Measurements from ENCODE around the gene ANGPTL2.

Gene ANGPTL2

DNA sequence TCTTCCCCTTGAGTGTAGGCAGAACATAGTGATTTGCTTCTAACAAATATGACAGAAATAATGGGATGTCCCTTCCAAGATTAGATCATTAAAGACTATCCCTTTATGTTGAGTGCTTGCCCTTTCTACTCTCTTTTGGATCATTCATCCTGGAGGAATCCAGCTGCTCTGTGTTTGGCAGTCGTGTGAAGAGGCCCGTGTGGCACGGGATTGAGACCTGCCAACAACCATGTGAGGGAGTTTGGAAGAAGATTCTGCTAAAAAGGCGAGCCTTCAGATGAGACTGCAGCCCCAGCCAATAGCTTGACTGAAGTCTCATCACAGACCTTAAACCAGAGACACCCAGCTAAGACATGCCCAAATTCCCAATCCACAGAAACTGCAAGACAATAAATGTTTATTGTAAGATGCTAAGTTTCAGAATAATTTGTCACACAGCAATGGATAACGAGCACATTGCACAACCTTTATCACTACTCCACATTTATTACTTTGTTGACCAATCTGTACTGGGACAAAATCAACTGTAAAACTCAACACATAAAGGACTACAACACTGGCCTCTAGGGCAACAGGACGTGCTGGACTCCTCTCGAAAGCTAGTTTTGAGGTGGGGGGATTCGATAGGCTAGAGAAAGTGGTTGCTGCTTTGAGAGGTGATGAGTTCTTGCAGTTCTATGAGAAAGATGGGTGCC lies 42.8 kb downstream of the ANGPTL2 start:
- peaks cover 3% of the 10 kb centered on the region for H3K4me1 Mint-ChIP-seq (ENCODE audit: low read depth)
- H3K27me3 Mint-ChIP-seq (ENCODE audit: low read depth), result peaks cover 34% of the 10 kb centered on the region
- H3K9me3 Mint-ChIP-seq, result no peaks in the 10 kb centered on the region
- no peak for DNase-seq (ENCODE audit: low spot score)
- no peaks in the 10 kb centered on the region for H3K36me3 Mint-ChIP-seq (ENCODE audit: low read depth)
- H3K4me3 Mint-ChIP-seq, result no peak overlapping the region
- H3K27ac Mint-ChIP-seq, result no peak overlapping the region

DNA sequence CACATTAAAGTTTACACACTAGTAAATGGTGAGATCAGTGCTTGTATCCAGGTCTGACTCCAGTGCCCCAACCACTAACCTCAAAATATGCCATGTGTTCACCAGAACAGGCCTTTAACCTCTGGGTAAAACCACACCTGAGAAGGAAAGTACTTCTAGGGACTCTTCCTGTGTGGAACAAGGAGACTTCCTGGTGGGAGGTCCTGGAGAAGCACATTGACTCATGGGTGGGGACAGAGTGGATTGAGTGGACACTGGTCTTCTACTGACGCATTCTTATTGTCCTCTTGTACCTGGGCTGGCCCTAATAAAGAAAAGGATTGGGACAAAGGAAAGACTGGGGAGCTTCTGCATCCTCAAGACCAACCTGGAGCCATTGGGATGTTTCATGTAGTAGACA lies 43.4 kb downstream of the ANGPTL2 start:
- no peak for DNase-seq (ENCODE audit: low spot score)
- Mint-ChIP-seq H3K4me1 (ENCODE audit: low read depth) (peaks cover 3% of the 10 kb centered on the region), H3K36me3 (ENCODE audit: low read depth) (no peaks in the 10 kb centered on the region), H3K9me3 (no peaks in the 10 kb centered on the region), H3K27ac (no peak overlapping the region), H3K27me3 (ENCODE audit: low read depth) (peaks cover 39% of the 10 kb centered on the region), H3K4me3 (no peak overlapping the region)

DNA sequence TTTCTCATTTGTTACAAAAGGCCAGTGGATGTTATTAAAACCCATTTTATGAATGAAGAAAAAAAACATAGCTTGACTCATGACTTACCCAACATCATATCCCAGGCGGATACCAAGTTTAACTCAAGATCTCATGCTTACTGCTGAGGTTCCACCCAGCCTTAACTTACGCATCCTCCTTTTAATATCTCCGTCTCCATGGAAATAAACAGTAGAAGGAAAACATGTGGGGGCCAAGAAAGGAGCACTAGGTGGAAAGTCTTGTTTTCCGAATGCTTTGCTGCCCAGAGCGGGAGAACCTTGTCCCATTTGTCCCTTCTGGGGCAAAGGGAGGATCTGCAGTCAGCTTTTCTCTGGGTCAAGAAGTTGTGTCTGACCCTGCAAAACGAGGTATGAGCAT lies 44.1 kb downstream of the ANGPTL2 start:
- Mint-ChIP-seq H3K27ac (no peak overlapping the region), H3K36me3 (ENCODE audit: low read depth) (no peaks in the 10 kb centered on the region), H3K4me1 (ENCODE audit: low read depth) (peaks cover 3% of the 10 kb centered on the region), H3K9me3 (no peaks in the 10 kb centered on the region), H3K27me3 (ENCODE audit: low read depth) (peaks cover 41% of the 10 kb centered on the region), H3K4me3 (no peak overlapping the region)
- no peak for DNase-seq (ENCODE audit: low spot score)

DNA sequence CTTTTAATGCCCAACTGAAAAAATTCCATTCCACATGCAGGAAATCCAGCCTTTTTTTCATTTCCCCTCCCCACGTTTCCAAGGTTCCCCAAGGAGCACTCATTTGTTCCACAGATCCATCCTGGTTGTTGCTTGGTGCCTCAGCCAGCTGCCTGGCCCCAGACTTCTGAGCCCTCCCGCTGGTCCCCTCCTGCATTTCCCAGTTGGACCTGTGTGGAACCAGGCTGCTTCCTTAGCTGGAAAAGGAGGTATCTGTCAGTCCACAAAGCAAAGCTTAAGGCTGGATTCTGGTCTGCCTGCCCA lies 44.8 kb downstream of the ANGPTL2 start:
- no peaks in the 10 kb centered on the region for H3K9me3 Mint-ChIP-seq
- no peak for DNase-seq (ENCODE audit: low spot score)
- H3K4me3 Mint-ChIP-seq, result no peak overlapping the region
- H3K36me3 Mint-ChIP-seq (ENCODE audit: low read depth), result no peaks in the 10 kb centered on the region
- H3K27me3 Mint-ChIP-seq (ENCODE audit: low read depth), result peaks cover 45% of the 10 kb centered on the region
- H3K27ac Mint-ChIP-seq, result no peak overlapping the region
- H3K4me1 Mint-ChIP-seq (ENCODE audit: low read depth), result peaks cover 3% of the 10 kb centered on the region

DNA sequence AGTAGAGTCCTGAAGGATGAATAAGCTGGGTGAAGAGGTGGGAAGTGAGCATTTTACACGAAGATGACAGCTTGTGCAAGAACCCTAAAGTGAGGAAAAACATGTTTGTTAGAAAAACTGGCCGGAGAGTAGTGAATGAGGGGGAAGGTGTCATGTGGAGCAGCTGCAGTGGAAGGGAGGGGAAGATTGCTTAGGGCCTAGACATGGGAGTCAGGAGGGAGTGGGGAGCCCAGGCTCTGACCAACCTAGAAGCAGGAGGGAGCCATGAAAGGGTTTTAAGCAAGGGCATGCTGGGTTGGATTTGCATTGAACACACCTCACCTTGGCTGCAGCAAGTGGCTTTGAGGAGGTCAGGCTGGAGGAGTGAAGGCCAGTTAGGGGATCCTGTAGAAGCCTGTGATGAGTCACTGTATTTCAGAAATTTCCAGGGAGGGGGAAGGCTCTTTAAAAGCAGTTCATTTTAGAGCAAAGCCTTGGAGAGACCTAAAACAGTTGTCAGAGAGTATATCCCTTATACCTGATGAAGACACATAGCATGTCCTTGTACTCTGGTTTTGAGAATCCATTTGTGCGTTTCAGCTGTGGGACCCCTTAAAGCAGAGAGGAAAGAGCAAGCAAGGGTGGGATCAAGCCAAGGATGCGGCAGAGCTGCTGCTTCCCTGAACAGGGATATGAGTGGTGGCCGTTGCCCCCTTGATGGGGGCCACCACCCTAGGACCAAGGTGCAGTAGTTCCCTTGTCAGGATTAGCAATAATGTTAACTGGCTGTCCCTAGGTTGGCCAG lies 45.4 kb downstream of the ANGPTL2 start:
- Mint-ChIP-seq H3K27me3 (ENCODE audit: low read depth) (peaks cover 49% of the 10 kb centered on the region), H3K36me3 (ENCODE audit: low read depth) (no peaks in the 10 kb centered on the region), H3K27ac (no peak overlapping the region), H3K4me1 (ENCODE audit: low read depth) (peaks cover 3% of the 10 kb centered on the region), H3K9me3 (peaks cover 4% of the 10 kb centered on the region), H3K4me3 (no peak overlapping the region)
- no peak for DNase-seq (ENCODE audit: low spot score)

DNA sequence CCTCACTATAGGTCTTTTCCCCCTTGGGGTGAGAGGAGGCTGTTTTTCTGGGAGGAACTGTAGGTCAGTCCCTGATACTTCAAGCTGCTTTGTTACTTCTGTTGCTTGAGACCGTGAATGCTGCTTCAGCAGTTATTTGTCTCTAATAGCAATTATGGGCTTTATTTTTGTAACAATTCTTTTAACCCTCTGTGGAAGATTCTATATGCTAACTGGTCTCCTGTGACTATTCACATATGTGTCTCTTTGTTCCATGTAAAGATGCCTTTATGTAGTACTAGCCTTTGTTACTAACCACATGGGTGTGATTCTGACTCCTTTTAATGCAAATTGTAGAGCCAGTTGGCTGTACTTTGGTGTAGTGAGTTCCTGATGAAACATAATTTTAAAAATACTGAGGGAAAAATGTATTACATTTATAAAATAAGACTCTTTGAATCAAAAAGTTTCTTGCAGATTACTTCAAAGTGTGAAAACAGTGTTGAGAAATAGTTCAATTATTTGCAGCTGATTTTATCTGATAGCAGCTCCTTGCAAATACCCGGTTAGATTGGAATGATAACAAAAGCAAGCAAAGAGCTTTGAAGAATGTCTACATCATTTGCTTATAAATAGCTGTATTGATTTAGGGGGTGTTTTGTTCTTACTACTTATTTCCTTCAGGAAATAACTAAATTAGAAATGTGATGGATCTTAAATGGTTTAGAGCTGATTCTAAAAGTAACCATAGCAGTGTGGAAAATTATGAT lies 46.6 kb downstream of the ANGPTL2 start:
- Mint-ChIP-seq H3K27me3 (ENCODE audit: low read depth) (peaks cover 50% of the 10 kb centered on the region), H3K27ac (no peak overlapping the region), H3K36me3 (ENCODE audit: low read depth) (no peaks in the 10 kb centered on the region), H3K4me3 (no peak overlapping the region), H3K9me3 (peaks cover 16% of the 10 kb centered on the region), H3K4me1 (ENCODE audit: low read depth) (peaks cover 3% of the 10 kb centered on the region)
- DNase-seq (ENCODE audit: low spot score), result no peak

DNA sequence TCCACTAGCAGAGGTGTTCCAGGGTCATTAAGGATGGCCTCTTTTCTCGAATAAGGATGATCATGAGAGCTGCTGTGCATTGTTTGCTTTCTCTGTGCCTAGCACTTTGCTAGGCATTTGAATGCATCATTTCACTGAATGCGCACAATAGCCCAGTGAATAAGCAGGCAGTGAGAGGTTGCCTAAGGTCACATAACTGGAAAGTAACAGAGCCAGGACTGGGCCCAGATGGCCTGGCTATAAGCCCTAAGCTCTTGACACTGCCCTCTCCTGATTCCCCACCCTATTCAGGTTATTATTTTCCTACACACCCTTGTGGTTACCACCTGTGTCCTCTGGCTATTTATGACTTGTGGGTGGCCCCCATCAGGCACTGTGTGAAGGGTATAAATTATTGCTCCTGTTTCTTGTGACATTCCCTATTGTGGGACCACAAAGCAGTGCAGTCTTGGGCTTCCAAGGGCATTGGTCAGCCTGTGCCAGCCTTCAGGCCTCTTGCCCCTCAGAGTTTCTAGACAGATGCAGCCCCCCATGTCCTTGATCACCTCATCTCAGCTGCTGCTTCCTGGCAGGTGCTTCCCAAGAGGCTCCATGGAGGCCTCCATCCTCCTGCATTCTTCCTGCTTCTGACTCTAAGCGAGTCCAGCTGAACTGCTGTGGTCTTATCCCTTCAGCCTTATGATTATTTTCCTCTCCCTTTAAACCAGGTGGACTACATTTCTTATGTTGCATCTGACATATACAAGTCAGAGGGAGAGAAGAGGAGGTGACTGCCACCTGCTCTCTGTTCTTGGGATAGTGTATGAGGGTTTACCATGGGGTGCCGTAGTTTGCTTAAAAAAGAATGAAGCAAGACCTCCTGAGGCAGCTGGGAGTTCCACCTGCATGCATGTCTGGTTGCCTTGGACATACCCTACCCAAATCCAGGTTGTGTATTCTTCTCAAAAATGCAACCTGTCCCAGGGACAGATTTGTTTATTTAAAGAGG lies 47.6 kb downstream of the ANGPTL2 start:
- peaks cover 51% of the 10 kb centered on the region for H3K27me3 Mint-ChIP-seq (ENCODE audit: low read depth)
- H3K9me3 Mint-ChIP-seq, result peaks cover 16% of the 10 kb centered on the region
- H3K27ac Mint-ChIP-seq, result no peak overlapping the region
- peaks cover 3% of the 10 kb centered on the region for H3K4me1 Mint-ChIP-seq (ENCODE audit: low read depth)
- no peaks in the 10 kb centered on the region for H3K36me3 Mint-ChIP-seq (ENCODE audit: low read depth)
- H3K4me3 Mint-ChIP-seq, result no peak overlapping the region
- DNase-seq (ENCODE audit: low spot score), result no peak

DNA sequence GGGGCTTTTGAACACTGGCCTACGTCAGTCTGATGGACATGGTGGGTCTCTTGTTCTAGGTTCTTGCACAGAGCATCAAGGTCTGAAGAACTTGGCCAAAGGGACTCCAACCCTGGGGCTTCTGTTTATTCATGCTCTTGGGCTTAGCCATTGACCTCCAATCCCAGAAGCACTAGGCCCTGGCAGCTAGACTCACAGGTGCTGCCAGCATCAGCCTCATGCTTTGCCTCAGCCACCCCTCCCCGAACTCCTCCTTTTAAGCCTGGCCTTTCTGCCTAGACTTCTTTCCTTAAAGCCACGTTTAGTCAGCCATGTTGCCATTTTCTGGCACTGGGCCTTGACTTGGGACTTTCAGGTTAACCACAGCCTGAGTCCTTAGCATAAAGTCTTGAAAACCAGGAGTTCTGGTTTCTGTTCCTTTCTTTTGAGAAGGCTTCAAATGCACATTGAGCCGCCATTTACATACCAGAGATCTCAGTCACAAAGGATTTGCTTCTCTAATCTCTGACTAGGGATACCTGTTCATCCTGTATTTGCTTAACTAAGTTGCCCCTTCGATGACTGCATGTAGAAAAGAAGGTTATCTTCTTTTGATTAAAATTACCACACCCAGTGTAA lies 54.7 kb downstream of the ANGPTL2 start:
- DNase-seq (ENCODE audit: low spot score), result no peak
- Mint-ChIP-seq H3K4me3 (no peak overlapping the region), H3K9me3 (peaks cover 16% of the 10 kb centered on the region), H3K4me1 (ENCODE audit: low read depth) (no peaks in the 10 kb centered on the region), H3K27me3 (ENCODE audit: low read depth) (peaks cover 19% of the 10 kb centered on the region), H3K36me3 (ENCODE audit: low read depth) (no peaks in the 10 kb centered on the region), H3K27ac (no peak overlapping the region)

DNA sequence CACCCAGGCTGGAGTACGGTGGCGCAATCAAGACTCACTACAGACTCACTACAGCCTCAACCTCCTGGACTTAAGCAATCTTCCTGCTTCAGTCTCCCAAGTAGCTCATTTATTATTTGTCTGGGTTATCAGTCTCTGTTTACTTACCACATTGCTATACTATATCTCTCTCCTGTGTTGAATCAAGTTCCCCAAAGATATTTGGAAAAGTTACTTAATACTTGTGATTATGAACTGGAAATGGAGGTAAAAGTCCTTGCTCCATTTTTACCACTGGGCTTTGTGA lies 55.6 kb downstream of the ANGPTL2 start:
- Mint-ChIP-seq H3K27ac (no peak overlapping the region), H3K36me3 (ENCODE audit: low read depth) (no peaks in the 10 kb centered on the region), H3K4me3 (no peak overlapping the region), H3K9me3 (peaks cover 9% of the 10 kb centered on the region), H3K27me3 (ENCODE audit: low read depth) (peaks cover 12% of the 10 kb centered on the region), H3K4me1 (ENCODE audit: low read depth) (no peaks in the 10 kb centered on the region)
- DNase-seq (ENCODE audit: low spot score), result no peak

DNA sequence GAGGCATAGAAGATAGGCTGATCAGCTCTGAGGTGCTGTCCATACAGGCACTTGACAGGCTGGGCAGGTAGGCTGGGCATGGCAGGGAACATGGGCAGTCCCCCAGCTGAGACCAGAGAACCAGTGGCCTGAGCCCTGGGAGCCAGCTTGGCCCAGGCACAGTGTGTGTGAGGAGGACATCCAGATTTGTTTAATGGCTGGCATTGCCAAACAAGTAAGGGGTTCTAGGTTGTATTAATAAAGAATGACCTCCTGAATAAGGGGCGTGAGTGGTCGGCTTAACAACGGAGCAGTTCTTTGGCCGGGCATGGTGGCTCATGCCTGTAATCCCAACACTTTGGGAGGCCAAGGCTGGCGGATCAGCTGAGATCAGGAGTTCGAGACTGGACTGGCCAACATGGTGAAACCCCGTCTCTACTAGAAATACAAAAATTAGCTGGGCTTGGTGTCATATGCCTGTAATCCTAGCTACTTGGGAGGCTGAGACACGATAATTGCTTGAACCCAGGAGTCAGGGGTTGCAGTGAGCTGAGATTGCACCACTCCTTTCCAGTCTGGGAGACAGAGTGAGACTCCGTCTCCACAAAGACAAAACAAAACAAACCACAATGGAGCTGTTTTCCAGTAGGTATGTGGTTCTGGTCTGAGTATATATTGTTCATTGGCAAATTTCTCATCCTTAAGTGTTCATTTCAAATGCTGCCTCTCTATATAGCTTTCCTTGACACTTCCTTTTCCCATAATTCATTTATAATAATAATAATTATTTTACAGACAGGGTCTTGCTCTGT lies 56.2 kb downstream of the ANGPTL2 start:
- no peaks in the 10 kb centered on the region for H3K4me1 Mint-ChIP-seq (ENCODE audit: low read depth)
- peaks cover 3% of the 10 kb centered on the region for H3K9me3 Mint-ChIP-seq
- H3K4me3 Mint-ChIP-seq, result no peak overlapping the region
- H3K27ac Mint-ChIP-seq, result no peak overlapping the region
- H3K36me3 Mint-ChIP-seq (ENCODE audit: low read depth), result no peaks in the 10 kb centered on the region
- DNase-seq (ENCODE audit: low spot score), result no peak
- H3K27me3 Mint-ChIP-seq (ENCODE audit: low read depth), result peaks cover 12% of the 10 kb centered on the region

DNA sequence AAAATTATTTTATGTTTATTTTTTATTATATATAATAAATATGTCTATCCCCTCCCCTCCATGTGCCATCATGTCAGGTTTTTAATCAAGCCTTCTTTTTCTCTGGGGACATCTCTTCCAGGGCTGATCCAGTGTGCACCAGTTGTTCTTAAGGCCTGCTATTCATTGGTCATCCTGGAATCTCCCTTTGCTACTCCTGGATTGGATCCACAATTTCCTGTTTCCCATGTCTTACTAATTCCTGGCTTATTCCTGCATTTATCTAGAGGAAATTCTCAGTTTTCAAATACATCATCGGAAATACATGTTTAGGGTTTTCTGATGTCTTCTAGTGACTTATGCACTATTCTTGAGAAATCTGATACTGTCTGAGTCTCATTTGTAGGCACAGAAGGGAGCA lies 56.8 kb downstream of the ANGPTL2 start:
- Mint-ChIP-seq H3K36me3 (ENCODE audit: low read depth) (no peaks in the 10 kb centered on the region), H3K9me3 (no peaks in the 10 kb centered on the region), H3K27me3 (ENCODE audit: low read depth) (peaks cover 13% of the 10 kb centered on the region), H3K4me1 (ENCODE audit: low read depth) (no peaks in the 10 kb centered on the region), H3K4me3 (no peak overlapping the region), H3K27ac (no peak overlapping the region)
- DNase-seq (ENCODE audit: low spot score), result no peak

DNA sequence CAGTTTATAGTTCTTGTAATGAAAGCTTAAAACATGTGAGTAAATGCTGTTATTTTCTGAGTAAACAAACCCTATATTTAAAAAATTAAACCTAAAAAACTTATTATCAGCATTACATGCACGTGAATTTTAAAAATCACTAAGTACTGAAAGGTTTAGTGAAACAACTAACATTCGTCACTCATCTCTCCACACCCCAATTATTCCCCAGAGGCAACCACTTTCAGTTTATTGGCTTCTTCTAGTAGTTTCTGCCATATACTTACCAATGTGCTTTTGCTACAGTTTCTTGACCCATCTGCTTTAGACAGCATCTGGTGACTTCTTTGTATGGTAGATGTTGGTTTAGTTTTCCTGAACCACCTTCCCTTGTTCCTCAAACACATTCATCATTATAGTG lies 58.1 kb downstream of the ANGPTL2 start:
- no peaks in the 10 kb centered on the region for H3K9me3 Mint-ChIP-seq
- no peaks in the 10 kb centered on the region for H3K36me3 Mint-ChIP-seq (ENCODE audit: low read depth)
- H3K27me3 Mint-ChIP-seq (ENCODE audit: low read depth), result peaks cover 11% of the 10 kb centered on the region
- DNase-seq (ENCODE audit: low spot score), result no peak
- peaks cover 5% of the 10 kb centered on the region for H3K4me1 Mint-ChIP-seq (ENCODE audit: low read depth)
- no peak overlapping the region for H3K27ac Mint-ChIP-seq
- H3K4me3 Mint-ChIP-seq, result no peak overlapping the region

DNA sequence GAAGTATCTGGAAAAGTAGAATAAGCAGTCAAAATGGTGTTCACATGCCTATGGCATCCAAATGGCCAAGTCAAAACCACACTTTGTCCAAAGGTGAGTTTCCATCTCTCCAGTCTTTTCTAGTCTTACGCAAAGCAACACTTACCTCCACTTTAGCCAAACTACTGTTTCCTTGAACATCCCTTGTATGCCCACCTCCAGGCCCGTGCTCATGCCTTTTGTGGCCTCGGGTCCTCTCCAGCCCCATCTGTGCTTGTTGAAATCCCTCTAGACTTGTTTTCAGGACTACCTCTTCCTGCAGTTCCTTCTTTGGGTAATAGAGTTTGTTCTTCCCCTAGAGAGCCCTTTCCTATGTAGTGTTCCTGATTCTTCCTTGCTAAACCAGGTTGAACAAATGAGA lies 61.0 kb downstream of the ANGPTL2 start:
- no peak overlapping the region for H3K27ac Mint-ChIP-seq
- peaks cover 10% of the 10 kb centered on the region for H3K27me3 Mint-ChIP-seq (ENCODE audit: low read depth)
- H3K4me1 Mint-ChIP-seq (ENCODE audit: low read depth), result peaks cover 10% of the 10 kb centered on the region
- H3K36me3 Mint-ChIP-seq (ENCODE audit: low read depth), result no peaks in the 10 kb centered on the region
- no peak for DNase-seq (ENCODE audit: low spot score)
- H3K9me3 Mint-ChIP-seq, result no peaks in the 10 kb centered on the region
- no peak overlapping the region for H3K4me3 Mint-ChIP-seq

Data from T-helper 2 cell treated with Interferon-gamma antibody and Interleukin-4, amounts not matched to agents 5 μg/mL and 100 μg/mL, for 36 hours (primary cell).